NCI-H1694 treated with DMSO at 0.1 percent for 48 hours (cell line): ENCODE results near the gene DAGLB.
"Not testable (repeated sequence)": the region's sequence is repeated elsewhere in the genome, so short reads cannot be mapped to it uniquely, and the experiment has no call there.

ENCODE experiments used
- DNase-seq: peaks from one replicate; lab custom pipeline; 2025; lab: John Stamatoyannopoulos, UW

Gene DAGLB

DNA sequence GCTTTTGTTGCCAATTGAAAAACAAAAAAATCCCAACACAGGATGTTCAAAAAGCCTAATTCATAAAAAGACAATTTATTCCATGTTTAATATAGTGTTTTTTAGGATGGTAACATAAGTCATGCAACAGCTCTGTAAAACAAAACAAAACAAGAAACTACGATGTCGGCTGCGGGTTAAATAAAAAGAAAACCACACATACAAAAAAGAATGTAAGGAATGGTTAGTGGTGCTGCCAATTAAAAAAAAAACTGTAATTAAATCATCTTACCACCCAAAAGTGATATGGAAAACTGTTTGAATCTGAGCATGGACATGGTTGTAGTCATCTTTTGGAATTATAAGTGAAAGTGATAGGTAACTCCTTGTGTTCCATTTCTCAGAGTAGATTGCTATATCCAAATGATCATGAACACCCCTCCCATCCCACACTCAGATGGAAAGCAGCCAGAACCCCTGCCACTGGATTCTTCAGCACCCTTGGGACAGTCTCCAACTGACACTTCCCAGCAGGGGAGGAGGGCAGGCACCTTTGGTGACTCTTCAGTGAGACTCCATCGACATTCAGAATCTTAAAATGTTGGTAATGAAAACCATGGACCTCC, 14.3 kb upstream of the DAGLB start:
- DNase-seq: no peak

DNA sequence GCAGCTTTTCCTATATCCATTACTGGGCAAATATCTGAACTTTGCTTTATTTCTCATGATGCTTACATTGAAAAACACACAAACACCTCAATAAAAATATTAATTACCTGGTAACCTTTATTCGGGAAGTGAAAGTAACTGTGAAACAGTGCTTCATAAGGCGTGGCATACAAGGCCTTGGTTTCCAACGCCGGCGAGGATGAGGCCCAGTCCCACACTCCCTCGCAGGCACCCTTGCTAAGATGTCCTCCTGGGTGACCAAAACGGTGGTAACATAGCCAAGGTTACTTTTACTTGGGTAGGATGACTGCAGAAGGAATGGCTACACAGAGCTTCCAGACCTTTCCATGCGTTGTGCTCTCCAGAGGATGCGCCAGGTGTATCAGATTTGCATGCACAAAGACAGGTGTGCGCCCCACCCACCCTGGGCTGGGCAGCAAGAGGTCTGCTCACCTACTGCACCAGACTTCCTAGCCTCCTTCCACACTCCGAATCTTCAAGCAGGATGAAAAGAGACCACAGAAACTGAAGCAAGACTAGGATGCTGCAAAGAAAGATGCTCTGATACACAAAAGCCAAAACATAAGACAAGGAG, 13.3 kb upstream of the DAGLB start:
- DNase-seq: no peak

DNA sequence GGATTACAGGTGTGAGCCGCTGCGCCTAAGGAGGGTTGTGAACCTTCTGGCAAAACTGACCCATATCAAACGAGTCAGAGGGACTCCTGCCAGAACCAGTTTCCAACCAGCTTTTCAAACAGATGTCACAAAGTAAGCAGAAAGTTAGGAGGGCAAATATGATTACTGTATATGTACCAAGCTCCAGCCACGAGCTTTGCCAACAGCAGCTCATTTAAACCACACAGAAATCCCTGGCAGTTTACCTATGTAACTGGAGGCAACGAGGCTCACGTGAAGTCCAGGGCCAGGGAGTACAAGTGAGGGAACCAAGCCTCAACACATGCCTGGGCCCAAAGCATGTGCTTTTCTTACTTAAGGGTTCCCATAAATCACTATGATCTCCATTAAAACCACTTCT, 12.5 kb upstream of the DAGLB start:
- no peak for DNase-seq

DNA sequence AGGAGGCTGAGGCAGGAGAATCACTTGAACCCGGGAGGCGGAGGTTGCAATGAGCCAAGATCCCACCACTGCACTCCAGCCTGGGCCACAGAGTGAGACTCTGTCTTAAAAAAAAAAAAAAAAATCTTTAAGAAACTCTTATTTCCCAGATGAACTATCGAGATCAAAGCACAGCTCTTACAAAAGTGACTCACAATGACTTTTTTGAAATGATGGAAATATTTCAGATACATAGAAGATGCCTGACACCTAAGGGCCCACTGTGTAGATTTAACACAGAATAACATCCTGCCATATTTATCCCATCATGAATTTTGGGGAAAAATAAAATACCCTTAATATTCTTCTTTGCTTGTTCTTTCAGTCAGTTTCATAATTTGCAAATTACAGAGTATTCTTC, 10.9 kb upstream of the DAGLB start:
- not testable (repeated sequence) for DNase-seq

DNA sequence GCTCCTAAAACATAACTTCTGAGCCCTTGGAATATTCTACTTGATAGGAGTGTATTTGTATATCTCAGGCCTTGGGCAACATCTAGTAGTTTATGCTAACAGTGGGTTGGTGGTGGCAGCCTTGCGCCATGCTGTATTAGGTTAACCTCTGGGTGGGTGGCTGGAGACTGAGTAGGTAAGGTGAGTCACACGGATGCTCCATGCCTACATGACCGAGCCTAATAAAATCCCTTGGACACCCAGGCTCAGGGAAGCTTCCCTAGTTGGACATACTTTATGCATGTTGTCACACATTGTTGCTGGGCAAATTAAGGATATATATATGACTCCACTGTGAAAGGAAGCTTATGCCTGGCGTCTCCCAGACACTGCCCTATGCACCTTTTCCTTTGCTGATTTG, 6.0 kb upstream of the DAGLB start:
- no peak for DNase-seq

DNA sequence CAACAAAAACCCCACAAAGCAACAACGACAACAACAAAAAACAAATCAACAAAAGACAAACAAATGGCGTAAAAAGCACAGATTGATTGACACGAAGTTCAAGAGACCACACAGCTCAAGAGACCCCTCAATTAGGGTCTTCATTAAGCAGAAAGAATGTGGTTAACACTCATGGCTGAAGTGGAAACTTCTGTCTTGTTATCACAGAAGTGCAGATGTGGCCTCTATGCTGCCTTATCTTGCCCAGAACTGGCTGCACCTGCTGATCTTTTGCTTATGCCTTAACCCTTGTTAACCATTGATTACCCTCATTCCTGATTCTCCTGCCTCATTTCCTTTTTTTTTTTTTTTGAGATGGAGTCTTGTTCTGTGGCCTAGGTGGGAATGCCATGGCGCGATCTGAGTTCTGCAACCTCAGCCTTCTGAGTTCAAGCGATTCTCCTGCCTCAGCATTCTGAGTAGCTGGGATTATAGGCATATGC, 3.5 kb upstream of the DAGLB start:
- no peak for DNase-seq

DNA sequence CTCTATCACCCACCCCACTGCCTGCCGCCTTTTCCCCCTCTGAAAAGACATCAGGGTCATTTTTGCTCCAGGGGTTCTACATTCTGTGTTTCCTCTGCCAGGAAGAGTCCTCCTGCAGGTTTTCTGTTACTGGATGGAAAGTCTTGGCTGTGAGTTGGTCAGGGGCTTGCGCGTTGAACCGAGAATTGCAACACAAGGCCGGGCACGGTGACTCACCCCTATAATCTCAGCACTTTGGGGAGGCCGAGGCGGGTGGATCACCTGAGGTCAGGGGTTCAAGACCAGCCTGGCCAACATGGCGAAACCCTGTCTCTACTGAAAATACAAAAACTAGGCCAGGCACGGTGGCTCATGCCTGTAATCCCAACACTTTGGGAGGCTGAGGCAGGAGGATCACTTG, 2.8 kb upstream of the DAGLB start:
- not testable (repeated sequence) for DNase-seq

DNA sequence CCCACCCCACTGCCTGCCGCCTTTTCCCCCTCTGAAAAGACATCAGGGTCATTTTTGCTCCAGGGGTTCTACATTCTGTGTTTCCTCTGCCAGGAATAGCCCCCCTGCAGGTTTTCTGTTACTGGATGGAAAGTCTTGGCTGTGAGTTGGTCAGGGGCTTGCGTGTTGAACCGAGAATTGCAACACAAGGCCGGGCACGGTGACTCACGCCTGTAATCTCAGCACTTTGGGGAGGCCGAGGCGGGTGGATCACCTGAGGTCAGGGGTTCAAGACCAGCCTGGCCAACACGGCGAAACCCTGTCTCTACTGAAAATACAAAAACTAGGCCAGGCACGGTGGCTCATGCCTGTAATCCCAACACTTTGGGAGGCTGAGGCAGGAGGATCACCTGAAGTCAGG, 2.1 kb upstream of the DAGLB start:
- not testable (repeated sequence) for DNase-seq

DNA sequence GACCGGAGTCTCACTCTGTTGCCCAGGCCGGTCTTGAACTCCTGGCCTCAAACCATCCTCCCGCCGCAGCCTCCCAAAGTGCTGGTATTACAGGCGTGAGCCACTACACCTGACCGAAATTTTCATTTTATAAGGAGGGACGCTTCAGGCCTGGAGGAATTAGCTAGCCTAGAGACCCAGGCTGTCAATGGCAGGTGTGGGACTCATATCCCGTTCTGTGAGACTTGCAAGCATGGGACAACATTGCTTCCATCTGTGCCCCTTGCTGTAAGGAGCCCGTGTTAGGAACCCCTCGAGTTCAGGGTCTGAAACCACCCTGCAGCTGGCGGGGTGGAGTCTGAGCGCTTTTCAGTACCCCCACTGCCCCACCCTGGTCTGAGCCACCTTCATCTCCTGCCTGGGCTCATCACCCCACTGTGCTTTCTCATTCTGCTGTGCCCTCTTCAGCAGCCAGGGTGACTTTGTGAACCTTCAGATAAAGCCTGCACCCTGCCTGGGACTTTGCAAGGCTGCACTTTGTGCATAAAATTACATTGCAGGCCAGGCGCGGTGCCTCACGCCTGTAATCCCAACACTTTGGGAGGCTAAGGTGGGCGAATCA, 1.3 kb upstream of the DAGLB start:
- no peak for DNase-seq

DNA sequence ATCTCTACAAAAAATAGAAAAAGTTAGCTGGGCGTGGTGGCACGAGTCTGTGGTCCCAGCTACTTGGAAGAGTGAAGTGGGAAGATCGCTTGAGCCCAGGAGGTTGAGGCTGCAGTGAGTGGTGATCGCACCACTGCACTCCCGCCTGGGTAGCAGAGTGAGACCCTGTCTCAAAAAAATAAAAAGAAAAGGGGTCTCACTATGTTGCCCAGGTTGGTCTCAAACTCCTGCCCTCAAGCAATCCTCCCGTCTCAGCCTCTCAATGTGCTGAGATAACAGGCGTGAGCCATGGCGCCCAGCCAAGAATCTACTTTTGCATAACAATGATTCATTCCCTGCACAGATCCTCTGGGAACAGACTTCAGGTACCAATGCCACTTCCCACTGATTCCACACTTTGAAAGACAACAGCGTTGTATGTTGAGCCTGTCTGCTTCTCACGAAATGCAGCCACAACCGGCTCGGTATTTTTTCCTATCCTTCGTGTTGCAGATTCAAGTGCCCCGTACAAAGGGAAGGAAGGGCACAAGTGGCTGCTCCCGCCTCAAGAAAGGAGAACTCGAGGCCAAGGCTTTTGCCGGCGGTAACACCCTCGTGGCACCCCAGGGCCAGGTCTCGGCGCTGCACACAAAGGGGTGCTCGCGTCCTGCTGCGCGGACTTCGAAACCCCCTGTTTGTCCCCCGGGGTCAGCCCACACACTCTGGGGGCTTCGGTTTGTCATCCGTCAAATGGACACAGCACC, 745 bp downstream of the DAGLB start:
- peak; percentile 43 for DNase-seq

DNA sequence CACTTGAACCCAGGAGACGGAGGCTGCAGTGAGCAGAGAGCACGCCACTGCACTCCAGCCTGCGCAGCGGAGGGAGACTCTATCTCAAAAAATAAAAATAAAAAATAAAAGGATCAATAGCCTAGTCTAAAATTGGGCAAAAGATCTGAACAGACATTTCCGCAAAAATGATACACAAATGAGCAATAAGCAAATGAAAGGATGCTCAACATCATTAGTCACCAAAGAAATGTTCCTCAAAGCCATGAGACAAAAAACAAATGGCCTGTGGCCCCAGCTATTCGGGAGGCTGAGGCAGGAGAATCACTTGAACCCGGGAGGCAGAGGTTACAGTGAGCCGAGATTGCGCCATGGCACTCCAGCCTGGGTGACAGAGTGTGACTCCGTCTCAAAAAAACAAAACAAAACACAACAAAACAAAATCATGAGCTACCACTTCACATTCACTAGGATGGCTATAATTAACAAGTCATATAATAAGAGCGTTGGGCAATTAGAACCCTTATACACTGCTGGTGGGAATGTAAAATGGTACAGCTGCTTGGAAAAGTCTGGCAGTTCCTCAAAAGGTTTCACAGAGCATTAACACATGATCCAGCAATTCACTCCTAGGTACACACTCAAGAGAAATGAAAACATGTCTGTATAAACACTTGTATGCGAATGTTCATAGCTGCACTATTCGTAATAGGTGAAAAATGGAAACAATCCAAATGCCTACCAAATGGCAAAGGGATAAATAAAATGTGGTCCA, 3.1 kb downstream of the DAGLB start:
- DNase-seq: no peak

DNA sequence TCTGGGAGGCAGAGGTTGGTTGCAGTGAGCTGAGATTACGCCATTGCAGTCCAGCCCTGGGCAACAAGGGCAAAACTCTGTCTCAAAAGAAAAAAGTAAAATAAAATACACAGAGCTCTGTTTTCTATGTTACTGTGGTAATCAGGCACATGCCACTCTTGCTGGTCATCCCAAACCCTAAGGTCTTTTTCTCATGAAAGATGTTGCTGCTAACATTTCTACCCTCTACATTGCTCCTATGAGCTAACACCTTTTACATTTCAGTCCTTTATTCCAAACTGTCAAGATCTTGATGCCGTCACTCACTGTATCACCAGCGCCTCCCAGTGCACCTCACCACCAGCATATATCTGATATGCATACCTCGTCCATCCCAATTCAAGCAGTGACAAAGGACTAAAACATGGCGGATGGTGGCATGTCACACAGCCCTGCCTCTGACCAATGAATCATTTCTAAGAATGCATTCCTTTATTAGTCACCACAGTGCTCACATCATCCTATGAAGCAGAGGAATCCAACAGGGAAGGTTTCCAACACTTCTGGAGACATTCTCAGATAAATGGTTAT, 4.3 kb downstream of the DAGLB start:
- DNase-seq: no peak

DNA sequence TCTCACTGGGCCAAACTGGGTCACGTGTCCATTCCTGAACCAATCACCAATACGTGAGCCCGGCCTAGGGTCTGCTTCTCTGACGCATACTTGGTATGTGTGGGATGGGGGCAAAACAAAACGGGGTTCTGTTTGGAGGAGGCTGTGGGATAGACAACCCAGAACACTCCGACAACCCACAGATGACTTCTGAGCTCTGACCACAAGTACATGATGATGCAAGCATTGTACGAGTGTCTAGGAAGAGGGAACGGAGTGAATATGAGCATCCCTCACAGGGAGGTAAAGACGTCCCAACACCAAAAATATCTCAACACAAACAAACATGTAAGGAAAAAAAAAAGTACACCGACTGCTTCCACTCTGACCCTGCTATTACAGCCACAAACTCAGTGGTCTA, 5.6 kb downstream of the DAGLB start:
- DNase-seq: no peak

DNA sequence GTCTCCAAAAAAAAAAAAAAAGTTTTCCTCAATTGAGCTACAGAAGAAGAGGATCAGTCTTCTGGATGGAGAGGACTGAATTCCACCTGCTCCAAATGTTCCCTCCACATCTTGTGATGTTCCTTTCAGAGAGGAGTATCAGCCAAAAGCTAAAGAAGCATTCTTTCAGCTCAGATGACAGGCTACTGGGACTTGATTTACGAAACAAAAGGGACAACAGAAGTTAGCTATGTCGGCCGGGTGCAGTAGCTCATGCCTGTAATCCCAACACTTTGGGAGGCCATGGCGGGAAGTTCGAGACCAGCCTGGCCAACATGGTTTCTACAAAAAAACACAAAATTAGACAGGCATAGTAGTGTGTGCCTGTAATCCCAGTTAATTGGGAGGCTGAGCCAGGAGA, 7.4 kb downstream of the DAGLB start:
- no peak for DNase-seq

DNA sequence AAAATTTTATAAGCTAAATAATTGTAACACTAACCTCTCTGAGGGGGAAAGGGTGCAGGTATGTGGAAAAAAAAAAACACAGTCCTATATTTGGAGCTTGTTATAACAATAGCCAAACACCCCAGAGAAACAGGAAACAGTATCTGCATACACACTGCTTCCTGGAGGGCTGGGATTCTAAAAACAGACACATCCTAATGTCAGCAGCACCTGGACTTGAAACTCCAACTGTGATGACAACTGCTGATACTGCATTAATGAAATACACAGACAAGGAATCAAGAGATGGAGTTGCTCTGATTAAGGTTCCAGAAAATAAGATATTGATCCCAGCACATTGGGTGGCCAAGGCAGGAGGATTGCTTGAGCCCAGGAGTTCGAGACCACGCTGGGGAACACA, 9.3 kb downstream of the DAGLB start:
- DNase-seq: no peak

DNA sequence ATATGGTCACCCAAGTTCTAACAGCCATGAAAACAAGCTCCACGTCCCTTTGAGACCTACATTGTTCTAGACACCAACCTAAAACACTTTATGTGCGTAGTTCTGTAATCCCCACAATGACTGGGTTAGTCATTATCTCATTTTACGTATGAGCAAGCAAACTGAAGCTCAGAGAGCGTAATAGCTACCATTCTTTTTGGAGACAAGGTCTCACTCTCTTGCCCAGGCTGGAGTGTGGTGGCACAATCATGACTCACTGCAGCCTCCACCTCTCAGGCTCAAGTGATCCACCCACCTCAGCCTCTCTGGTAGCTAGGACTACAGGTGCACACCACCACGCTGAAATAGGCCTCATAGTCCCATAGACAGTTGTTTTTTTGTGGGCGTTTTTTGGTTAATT, 10.5 kb downstream of the DAGLB start:
- no peak for DNase-seq

DNA sequence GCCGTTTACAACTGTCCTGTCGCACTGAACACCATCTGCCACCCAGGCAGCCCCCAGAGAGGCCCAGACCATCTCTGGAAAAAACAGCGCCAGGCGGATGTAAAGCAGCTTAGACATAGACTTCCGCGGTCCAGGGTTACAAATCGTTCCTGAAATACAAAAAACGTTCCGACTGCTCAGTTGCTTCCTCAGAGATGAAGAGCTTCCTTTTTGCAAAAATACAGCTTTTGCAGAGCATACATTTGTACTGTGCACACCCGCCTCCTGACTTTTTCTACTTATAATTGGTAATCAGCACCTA, 11.4 kb downstream of the DAGLB start:
- peak; percentile 44 for DNase-seq

DNA sequence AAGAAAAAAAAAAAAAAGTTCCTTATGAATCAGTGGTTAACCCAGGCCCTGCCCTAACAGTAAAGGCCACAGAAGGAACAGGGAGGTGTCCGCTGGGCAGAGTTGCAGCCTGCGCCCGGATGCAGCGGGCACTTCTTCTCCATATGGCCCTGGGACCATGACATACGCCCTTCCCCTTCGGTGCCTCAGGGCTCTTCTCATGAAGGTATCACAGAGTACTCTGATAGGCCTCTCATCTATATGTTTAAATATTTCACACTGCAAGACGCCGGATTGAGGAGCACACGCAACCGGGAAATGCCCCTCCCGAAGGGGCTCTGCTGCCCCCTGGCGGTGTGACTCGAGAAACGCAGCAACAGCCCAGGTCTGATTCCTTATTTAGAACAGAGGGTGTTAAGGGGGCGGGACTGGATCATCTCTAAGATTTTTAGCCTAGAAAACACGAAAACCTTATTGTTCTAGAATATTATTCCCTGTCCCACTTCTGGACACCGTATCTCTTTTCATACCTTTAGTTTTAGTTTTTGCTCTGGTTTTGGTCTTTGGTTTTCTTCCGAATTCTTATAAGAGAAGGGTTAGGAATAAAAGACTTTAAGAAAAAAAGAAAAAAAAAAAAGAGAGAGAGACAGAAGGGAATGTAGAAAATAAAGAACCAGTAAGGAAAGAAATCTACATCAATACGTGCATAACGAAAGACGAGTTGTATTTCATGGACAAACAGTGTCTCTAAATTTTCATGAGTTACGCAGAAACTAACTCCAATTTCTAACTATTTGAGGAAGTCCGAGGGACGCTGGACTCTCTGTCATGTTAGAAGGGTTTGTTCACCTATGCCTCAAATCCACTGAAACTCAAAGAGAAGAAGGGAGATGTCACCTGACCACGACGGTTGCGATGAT, 12.0 kb downstream of the DAGLB start:
- DNase-seq: peak; percentile 85

DNA sequence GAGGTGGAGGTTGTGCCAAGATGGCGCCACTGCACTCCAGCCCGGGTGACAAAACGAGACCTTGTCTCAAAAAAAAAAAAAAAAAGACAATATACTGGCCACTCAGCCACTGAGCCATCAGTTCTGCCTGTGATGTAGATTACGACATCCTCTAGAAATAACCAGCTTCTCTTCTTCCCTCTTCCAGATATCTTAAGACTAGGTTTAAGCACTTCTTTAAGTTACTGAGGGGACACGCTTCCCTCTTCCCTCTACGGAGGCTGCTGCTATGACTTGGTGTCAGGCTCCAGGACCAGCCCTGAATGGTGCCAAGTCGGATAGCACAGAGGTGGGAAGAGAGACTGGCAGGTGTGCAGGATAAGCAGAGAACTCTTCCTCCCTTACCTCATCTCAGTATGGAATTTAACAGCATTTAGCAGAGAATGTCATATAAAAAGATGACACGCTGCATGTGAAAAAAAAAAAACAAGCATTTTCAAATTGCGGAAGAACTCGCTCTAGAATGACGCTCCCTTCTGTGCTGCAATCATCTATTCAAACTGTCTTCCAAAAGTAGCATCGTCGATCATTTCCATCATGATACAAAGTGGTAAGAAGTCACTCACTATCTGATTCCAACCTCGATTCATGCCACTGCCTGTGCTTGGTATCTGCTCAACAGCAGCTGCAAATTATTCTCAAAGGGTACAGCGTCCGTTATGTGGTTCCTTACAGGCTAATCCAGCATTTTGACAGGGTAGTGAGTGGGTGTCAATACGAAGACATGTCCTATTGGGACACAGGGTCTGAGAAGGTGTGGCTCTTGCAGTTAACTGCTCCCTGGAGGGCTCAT, 13.8 kb downstream of the DAGLB start:
- no peak for DNase-seq

DNA sequence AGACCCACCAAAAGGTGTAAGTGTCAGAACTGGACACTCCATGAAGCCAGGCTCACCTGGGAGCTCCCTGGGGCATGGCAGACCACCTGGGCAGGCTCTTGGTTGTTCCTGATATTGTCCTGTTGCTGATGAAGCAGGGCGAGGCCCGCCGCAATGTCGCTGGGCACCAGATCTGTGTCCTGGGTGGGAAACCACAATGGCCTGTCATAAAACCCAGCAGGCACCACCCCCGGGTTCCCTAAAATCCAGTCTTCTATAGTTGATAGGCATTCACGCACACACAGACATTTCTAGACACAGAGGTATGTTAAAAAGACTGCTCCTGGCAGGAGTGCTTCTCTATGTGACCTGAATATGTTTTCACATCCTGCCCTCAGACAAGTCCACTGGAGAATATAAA, 15.0 kb downstream of the DAGLB start:
- DNase-seq: no peak
